GM12873 (cell line): Measurements from ENCODE around the gene PLD4.

Experiments
- CTCF ChIP-seq: IDR thresholded peaks from 2 replicates; pipeline ENCODE4 v1.5.1; 2012; ENCODE audit warnings: low read depth, mild to moderate bottlenecking, moderate library complexity, low read length, control low read depth; ENCODE audit not compliant: insufficient read depth; ENCODE audit errors: missing control alignments

The PLD4 gene

DNA sequence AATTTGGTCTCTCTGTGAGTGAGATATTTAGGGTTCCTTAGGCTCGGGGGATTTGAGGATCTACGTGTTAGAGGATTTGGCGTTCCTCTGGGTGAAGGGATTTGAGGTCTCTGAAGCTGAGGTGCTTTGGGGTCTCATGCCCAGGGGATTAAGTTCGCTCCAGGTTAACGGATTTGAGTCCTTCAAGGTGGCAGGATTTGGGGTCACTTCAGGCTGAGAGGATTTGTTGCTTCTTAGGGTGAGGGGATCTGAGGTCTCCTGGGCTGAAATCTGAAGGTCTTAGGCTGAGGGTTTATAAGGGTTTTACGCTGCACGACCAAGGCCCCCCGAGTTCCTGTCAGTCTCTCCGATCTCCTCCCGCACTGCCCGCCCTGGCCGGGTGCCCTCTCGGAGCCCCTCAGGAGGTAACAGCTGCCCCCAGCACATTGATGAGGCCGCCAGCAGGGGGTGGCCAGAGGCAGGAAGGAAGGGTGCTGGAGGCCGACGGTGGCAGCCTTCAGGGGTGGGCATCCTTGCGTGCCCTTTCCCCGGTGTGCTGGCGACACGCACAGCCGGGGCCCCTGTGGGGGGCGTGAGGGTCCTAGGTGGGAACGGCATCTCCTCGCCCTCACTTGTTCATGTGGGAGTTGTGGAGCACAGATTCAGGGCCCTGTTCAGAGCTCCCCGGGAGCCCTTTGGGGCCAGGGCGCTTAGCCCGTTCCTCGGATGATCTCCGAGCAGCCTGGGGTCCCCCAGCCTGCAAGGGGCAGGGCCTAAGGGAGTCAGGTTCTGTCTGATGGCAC, 45.3 kb upstream of the PLD4 start:
- peak; percentile 13 for TF ChIP-seq CTCF

- no peak for TF ChIP-seq CTCF
Observed at GRCh38 chr14:104879983-104880565, 44.6 kb upstream of the PLD4 start.

GRCh38 chr14:104880584-104881210, 44.0 kb upstream of the PLD4 start:
- TF ChIP-seq CTCF, result no peak

DNA sequence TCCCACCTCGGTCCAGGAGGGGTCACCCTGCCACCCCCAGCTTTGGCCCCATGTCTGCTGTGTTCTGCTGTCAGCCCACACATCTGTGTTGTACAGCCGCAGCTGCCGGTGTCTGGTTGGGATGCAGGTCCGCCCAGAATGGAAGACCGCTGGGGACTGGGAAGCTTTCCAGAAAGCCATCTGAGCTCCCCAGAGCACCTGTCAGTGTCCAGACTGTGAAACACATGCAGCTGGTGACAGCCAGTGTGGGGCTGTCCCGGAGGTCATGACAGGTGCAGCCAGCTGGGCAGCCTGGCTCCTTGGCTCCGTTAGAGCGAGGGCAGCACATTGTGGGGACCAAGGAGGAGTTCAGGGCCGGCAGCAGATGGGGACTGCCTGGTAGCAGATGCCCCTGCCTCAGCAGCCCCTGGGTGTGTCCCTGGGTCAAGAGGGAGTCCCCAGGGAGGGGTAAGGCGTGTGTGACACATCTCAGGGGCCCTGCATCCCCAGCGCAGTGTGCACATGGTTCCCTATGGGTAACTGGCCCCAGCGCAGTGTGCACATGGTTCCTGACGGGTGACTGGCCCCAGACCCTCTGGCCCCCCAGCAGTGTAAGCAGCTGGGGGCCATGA, 43.2 kb upstream of the PLD4 start:
- no peak for TF ChIP-seq CTCF

DNA sequence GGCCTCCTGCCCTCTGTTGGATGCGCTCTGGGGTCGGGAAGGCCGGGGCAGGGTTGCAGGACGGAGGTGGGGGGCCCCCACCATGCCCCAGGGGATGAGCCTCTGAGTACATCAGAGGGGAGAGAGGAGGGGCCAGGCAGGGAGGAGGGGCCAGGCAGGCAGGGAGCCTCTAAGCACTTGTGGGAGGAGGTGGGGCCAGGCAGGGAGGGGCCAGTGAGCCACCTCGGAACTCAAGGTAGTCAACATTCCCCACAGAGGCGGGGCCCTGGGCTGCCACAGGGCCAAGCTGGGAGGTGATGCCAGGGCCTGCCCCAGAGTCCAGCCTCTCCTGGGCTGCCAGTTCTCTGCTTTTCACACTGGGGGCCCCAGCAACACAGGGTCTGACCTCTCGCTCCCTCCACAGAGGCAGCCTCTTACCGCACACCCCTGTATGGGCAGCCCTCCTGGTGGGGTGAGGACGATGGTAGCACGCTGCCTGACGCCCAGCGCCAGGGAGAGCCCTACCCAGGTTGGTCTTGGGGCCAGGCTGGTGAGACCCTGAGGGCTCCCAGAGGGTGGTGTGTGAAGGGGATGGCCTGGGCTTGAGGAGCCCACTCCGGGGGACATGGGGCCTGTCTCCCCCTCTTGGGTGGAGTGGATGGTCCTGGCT, 42.2 kb upstream of the PLD4 start:
- TF ChIP-seq CTCF, result no peak

DNA sequence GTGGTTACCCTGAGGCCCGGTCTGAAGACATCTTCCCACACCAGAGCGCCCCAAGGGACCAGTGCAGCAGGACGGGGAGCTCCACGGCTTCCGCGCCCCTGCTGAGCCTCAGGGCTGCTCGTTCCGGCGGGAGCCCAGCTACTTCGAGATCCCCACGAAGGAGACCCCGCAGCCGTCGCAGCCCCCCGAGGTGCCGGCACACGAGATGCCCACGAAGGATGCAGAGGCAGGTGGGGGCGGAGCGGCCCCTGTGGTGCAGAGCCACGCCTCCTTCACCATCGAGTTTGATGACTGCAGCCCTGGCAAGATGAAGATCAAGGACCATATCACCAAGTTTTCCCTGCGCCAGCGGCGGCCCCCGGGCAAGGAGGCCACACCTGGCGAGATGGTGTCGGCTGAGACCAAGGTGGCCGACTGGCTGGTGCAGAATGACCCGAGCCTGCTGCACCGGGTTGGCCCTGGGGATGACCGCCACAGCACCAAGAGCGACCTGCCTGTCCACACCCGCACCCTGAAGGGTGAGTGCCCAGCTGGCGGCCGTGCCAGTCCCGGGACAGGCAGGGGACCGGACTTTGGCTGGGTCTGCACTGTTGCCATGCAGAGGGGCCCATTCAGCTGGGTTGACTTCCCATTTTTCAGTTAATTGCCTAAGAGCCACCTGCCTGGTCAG, 41.6 kb upstream of the PLD4 start:
- no peak for TF ChIP-seq CTCF
